Neural progenitor cell (in vitro differentiated cells): ENCODE data around the gene LIPC. TPM values are rescaled to one million over a fixed set of nuclear protein-coding genes. Genes with fewer than 3 reads are reported as not detected.

ENCODE experiments used
- DNase-seq: peaks from one replicate; pipeline ENCODE4 v3.0.0-alpha.2; 2016; ENCODE audit warnings: low spot score
- H2AFZ ChIP-seq: fragments of 200-600 bp; sonication (generic); replicated peaks from 2 replicates; pipeline ENCODE4 v1.6.1; 2016; ENCODE audit warnings: antibody characterized with exemption
- H3F3A ChIP-seq: fragments of 200-600 bp; sonication (generic); 2 replicates; pipeline ENCODE4 v1.6.1; 2016; ENCODE audit warnings: antibody characterized with exemption, low read depth
- H3K27ac ChIP-seq: fragments of 200-600 bp; sonication (generic); 2 replicates; pipeline ENCODE4 v1.5.1; 2016; ENCODE audit warnings: mild to moderate bottlenecking
- H3K27me3 ChIP-seq: fragments of 200-600 bp; sonication (generic); 2 replicates; pipeline ENCODE4 v1.6.1; 2016; ENCODE audit warnings: mild to moderate bottlenecking, moderate library complexity
- H3K36me3 ChIP-seq: fragments of 200-600 bp; sonication (generic); 2 replicates; pipeline ENCODE4 v1.5.1; 2016
- H3K4me1 ChIP-seq: fragments of 200-600 bp; sonication (generic); 2 replicates; pipeline ENCODE4 v1.6.1; 2016; ENCODE audit warnings: mixed run types
- H3K4me2 ChIP-seq: fragments of 200-600 bp; sonication (generic); 2 replicates; pipeline ENCODE4 v1.6.1; 2016
- H3K4me3 ChIP-seq: fragments of 200-600 bp; sonication (generic); 2 replicates; pipeline ENCODE4 v1.5.1; 2016
- H3K79me2 ChIP-seq: fragments of 200-600 bp; sonication (generic); 2 replicates; pipeline ENCODE4 v1.6.1; 2016; ENCODE audit warnings: low read depth
- H3K9ac ChIP-seq: fragments of 200-600 bp; sonication (generic); 2 replicates; pipeline ENCODE4 v1.6.1; 2016
- H3K9me3 ChIP-seq: fragments of 200-600 bp; sonication (generic); 2 replicates; pipeline ENCODE4 v1.5.1; 2016; ENCODE audit warnings: low read depth
- H4K20me1 ChIP-seq: fragments of 200-600 bp; sonication (generic); 2 replicates; pipeline ENCODE4 v1.6.1; 2016; ENCODE audit warnings: low read depth
- H3K27ac Mint-ChIP-seq: 3 replicates; pipeline ENCODE4 v1.8.0; 2021; ENCODE audit warnings: mixed read lengths
- H3K27me3 Mint-ChIP-seq: 2 replicates; pipeline ENCODE4 v1.8.0; 2022; ENCODE audit warnings: low read depth, mild to moderate bottlenecking, inconsistent platforms, moderate library complexity, mixed read lengths; ENCODE audit not compliant: insufficient read depth
- H3K36me3 Mint-ChIP-seq: 3 replicates; pipeline ENCODE4 v1.8.0; 2021; ENCODE audit warnings: mixed read lengths
- H3K4me1 Mint-ChIP-seq: 3 replicates; pipeline ENCODE4 v1.8.0; 2021; ENCODE audit warnings: mixed read lengths
- H3K4me3 Mint-ChIP-seq: 3 replicates; pipeline ENCODE4 v1.8.0; 2021; ENCODE audit warnings: mild to moderate bottlenecking, moderate library complexity, mixed read lengths
- H3K9me3 Mint-ChIP-seq: 3 replicates; pipeline ENCODE4 v1.8.0; 2020; ENCODE audit warnings: mixed read lengths
- CTCF ChIP-seq: fragments of 200-600 bp; sonication (generic); IDR thresholded peaks from 2 replicates; pipeline ENCODE4 v1.5.1; 2017; ENCODE audit warnings: antibody characterized with exemption, mild to moderate bottlenecking
- EZH2 ChIP-seq: fragments of 200-600 bp; sonication (generic); IDR thresholded peaks from 2 replicates; pipeline ENCODE4 v1.6.1; 2017; ENCODE audit warnings: antibody characterized with exemption, mild to moderate bottlenecking, moderate library complexity
- EZH2phosphoT487 ChIP-seq: fragments of 200-600 bp; sonication (generic); IDR thresholded peaks from 2 replicates; pipeline ENCODE4 v1.6.1; 2017; ENCODE audit warnings: antibody characterized with exemption
- total RNA-seq: library from RNA; depleted of rRNA; stranded (reverse); fragments of >200 nt; gene quantifications from 2 replicates; pipeline ENCODE4 v1.2.3, GENCODE V29; 2015; ENCODE audit warnings: low replicate concordance

The LIPC gene
- total RNA-seq, 1 donor from 2014 or later: not detected

- Mint-ChIP-seq H3K9me3 (no peaks in the 10 kb centered on the region), H3K27me3 (peaks cover 2% of the 10 kb centered on the region), H3K27ac (no peak overlapping the region), H3K4me1 (peaks cover 8% of the 10 kb centered on the region), H3K4me3 (no peak overlapping the region), H3K36me3 (peaks cover 7% of the 10 kb centered on the region)
- TF ChIP-seq EZH2phosphoT487 (no peak), CTCF (no peak), EZH2 (no peak)
- Histone ChIP-seq H3K4me2 (no peak overlapping the region), H3F3A (no peaks in the 10 kb centered on the region), H3K9me3 (no peaks in the 10 kb centered on the region), H3K27me3 (no peaks in the 10 kb centered on the region), H3K36me3 (no peaks in the 10 kb centered on the region), H2AFZ (no peak overlapping the region), H3K79me2 (no peaks in the 10 kb centered on the region), H3K27ac (no peak overlapping the region), H4K20me1 (no peaks in the 10 kb centered on the region), H3K4me1 (no peaks in the 10 kb centered on the region), H3K4me3 (no peak overlapping the region), H3K9ac (no peak overlapping the region)
- DNase-seq: no peak
Measured at GRCh38 chr15:58590236-58590635, 158.4 kb downstream of the LIPC start.

- no peak overlapping the region for H3K27ac Mint-ChIP-seq
- Histone ChIP-seq H3K4me1 (no peaks in the 10 kb centered on the region), H3K27me3 (no peaks in the 10 kb centered on the region), H3K27ac (no peak overlapping the region), H4K20me1 (no peaks in the 10 kb centered on the region), H3K9ac (no peak overlapping the region), H3K4me2 (no peak overlapping the region), H2AFZ (no peak overlapping the region), H3K4me3 (no peak overlapping the region), H3F3A (no peaks in the 10 kb centered on the region), H3K79me2 (no peaks in the 10 kb centered on the region), H3K9me3 (no peaks in the 10 kb centered on the region), H3K36me3 (no peaks in the 10 kb centered on the region)
- DNase-seq: no peak
- no peak overlapping the region for H3K4me3 Mint-ChIP-seq
- H3K9me3 Mint-ChIP-seq: no peaks in the 10 kb centered on the region
- no peak for TF ChIP-seq EZH2phosphoT487
- TF ChIP-seq CTCF: no peak
- TF ChIP-seq EZH2: no peak
- H3K4me1 Mint-ChIP-seq: peaks cover 7% of the 10 kb centered on the region
- peaks cover 2% of the 10 kb centered on the region for H3K27me3 Mint-ChIP-seq
- H3K36me3 Mint-ChIP-seq: peaks cover 9% of the 10 kb centered on the region
Measured at GRCh38 chr15:58590926-58591325, 159.1 kb downstream of the LIPC start.

- Histone ChIP-seq H3K9ac (no peak overlapping the region), H3K36me3 (peaks cover 8% of the 10 kb centered on the region), H3K27ac (no peak overlapping the region), H3K9me3 (no peaks in the 10 kb centered on the region), H3F3A (no peaks in the 10 kb centered on the region), H3K79me2 (no peaks in the 10 kb centered on the region), H3K27me3 (no peaks in the 10 kb centered on the region), H2AFZ (no peak overlapping the region), H3K4me2 (no peak overlapping the region), H3K4me3 (no peak overlapping the region), H4K20me1 (no peaks in the 10 kb centered on the region), H3K4me1 (peaks cover 4% of the 10 kb centered on the region)
- Mint-ChIP-seq H3K27me3 (no peaks in the 10 kb centered on the region), H3K27ac (no peak overlapping the region), H3K36me3 (peaks cover 21% of the 10 kb centered on the region), H3K4me3 (no peak overlapping the region), H3K9me3 (no peaks in the 10 kb centered on the region), H3K4me1 (peaks cover 4% of the 10 kb centered on the region)
- DNase-seq: no peak
- no peak for TF ChIP-seq CTCF
- TF ChIP-seq EZH2phosphoT487: no peak
- TF ChIP-seq EZH2: no peak
Measured at GRCh38 chr15:58593870-58594269, 162.1 kb downstream of the LIPC start.

GRCh38 chr15:58594898-58595297 is 163.1 kb downstream of the LIPC start:
- Histone ChIP-seq H3K79me2 (no peaks in the 10 kb centered on the region), H3K27me3 (no peaks in the 10 kb centered on the region), H3K9ac (no peak overlapping the region), H3K36me3 (peaks cover 15% of the 10 kb centered on the region), H3K9me3 (no peaks in the 10 kb centered on the region), H3K4me1 (peaks cover 4% of the 10 kb centered on the region), H3F3A (no peaks in the 10 kb centered on the region), H3K4me2 (no peak overlapping the region), H4K20me1 (no peaks in the 10 kb centered on the region), H3K4me3 (no peak overlapping the region), H2AFZ (no peak overlapping the region), H3K27ac (no peak overlapping the region)
- H3K4me3 Mint-ChIP-seq: no peak overlapping the region
- H3K27me3 Mint-ChIP-seq: no peaks in the 10 kb centered on the region
- no peak for DNase-seq
- H3K36me3 Mint-ChIP-seq: peaks cover 26% of the 10 kb centered on the region
- no peaks in the 10 kb centered on the region for H3K9me3 Mint-ChIP-seq
- no peak for TF ChIP-seq CTCF
- no peak for TF ChIP-seq EZH2
- TF ChIP-seq EZH2phosphoT487: no peak
- peaks cover 4% of the 10 kb centered on the region for H3K4me1 Mint-ChIP-seq
- H3K27ac Mint-ChIP-seq: no peak overlapping the region
